Peyer's patch (tissue), 4 donors: ENCODE measurements around the gene MSI2. TPM values are rescaled to one million over a fixed set of nuclear protein-coding genes. Genes with fewer than 3 reads are reported as not detected.

ENCODE experiments used
- DNase-seq, 3 donors: peaks; one replicate each; pipeline ENCODE4 v3.0.0-alpha.2; 2017 to 2019
- H3K27ac ChIP-seq, 4 donors: fragments of 200-600 bp; sonication (generic); one replicate each; pipeline ENCODE4 v1.5.1; 2016 to 2019
- H3K27me3 ChIP-seq, 2 donors: fragments of 200-600 bp; sonication (generic); one replicate each; pipeline ENCODE4 v1.5.1; 2019
- H3K36me3 ChIP-seq, 3 donors: fragments of 200-600 bp; sonication (generic); one replicate each; pipeline ENCODE4 v1.5.1; 2016 to 2019
- H3K4me1 ChIP-seq, 4 donors: fragments of 200-600 bp; sonication (generic); one replicate each; pipeline ENCODE4 v1.5.1; 2016 to 2019
- H3K4me3 ChIP-seq, 4 donors: fragments of 200-600 bp; sonication (generic); 1 replicate in 3 of 4; 2 replicates in 1 of 4; pipeline ENCODE4 v1.5.1; 2016 to 2019; ENCODE audit warnings: mild to moderate bottlenecking in 1 of 4
- H3K9me3 ChIP-seq, 4 donors: fragments of 200-600 bp; sonication (generic); one replicate each; pipeline ENCODE4 v1.5.1; 2016 to 2019; ENCODE audit warnings: mild to moderate bottlenecking in 1 of 4
- CTCF ChIP-seq, 6 experiments: fragments of 450-650 bp in 4 of 6; fragments of 200-600 bp in 2 of 6; sonication (generic) in 1 of 6; IDR thresholded peaks; one replicate each; pipeline ENCODE4 v1.5.1; 2017 to 2019; ENCODE audit warnings: antibody characterized with exemption in 6 of 6, mild to moderate bottlenecking in 3 of 6, moderate library complexity in 1 of 6
- POLR2A ChIP-seq, 2 donors: fragments of 450-650 bp; IDR thresholded peaks; one replicate each; pipeline ENCODE4 v1.5.1; 2017; ENCODE audit warnings: antibody characterized with exemption in 2 of 2, mild to moderate bottlenecking in 2 of 2, moderate library complexity in 2 of 2
- total RNA-seq, 4 donors: library from RNA; depleted of rRNA; stranded (reverse); fragments of >200 nt; gene quantifications; one replicate each; pipeline ENCODE4 v1.1.0, GENCODE V29; 2016

Gene MSI2
- total RNA-seq, 4 donors from 2014 or later, result 25.9 to 39.0 (median 29.2) TPM

GRCh38 chr17:57305908-57306504 lies 49.7 kb downstream of the MSI2 start:
- H3K4me1 ChIP-seq, result no peaks in the 10 kb centered on the region
- no peaks in the 10 kb centered on the region for H3K36me3 ChIP-seq
- H3K27me3 ChIP-seq, result no peaks in the 10 kb centered on the region
- H3K9me3 ChIP-seq, result no peaks in the 10 kb centered on the region
- TF ChIP-seq POLR2A (IDR thresholded peaks at IDR 0.05) (no peak), CTCF (IDR thresholded peaks at IDR 0.05) (no peak)
- no peak overlapping the region for H3K27ac ChIP-seq
- DNase-seq, result no peak
- no peak overlapping the region for H3K4me3 ChIP-seq

- H3K4me1 ChIP-seq, result no peaks in the 10 kb centered on the region
- no peaks in the 10 kb centered on the region for H3K9me3 ChIP-seq
- no peaks in the 10 kb centered on the region for H3K27me3 ChIP-seq
- no peak overlapping the region for H3K27ac ChIP-seq
- DNase-seq, result no peak
- TF ChIP-seq CTCF (IDR thresholded peaks at IDR 0.05) (no peak), POLR2A (IDR thresholded peaks at IDR 0.05) (no peak)
- no peaks in the 10 kb centered on the region for H3K36me3 ChIP-seq
- H3K4me3 ChIP-seq, result no peak overlapping the region
Observed at GRCh38 chr17:57308543-57309186, 52.3 kb downstream of the MSI2 start.

GRCh38 chr17:57309479-57309878 lies 53.2 kb downstream of the MSI2 start:
- Histone ChIP-seq H3K36me3 (no peaks in the 10 kb centered on the region), H3K4me1 (no peaks in the 10 kb centered on the region), H3K9me3 (no peaks in the 10 kb centered on the region), H3K4me3 (no peak overlapping the region), H3K27me3 (no peaks in the 10 kb centered on the region), H3K27ac (no peak overlapping the region)
- TF ChIP-seq POLR2A (IDR thresholded peaks at IDR 0.05), result no peak
- no peak for TF ChIP-seq CTCF (IDR thresholded peaks at IDR 0.05)
- DNase-seq, result no peak

- Histone ChIP-seq H3K4me3 (no peak overlapping the region), H3K9me3 (no peaks in the 10 kb centered on the region), H3K27ac (no peak overlapping the region), H3K4me1 (no peaks in the 10 kb centered on the region), H3K27me3 (no peaks in the 10 kb centered on the region), H3K36me3 (no peaks in the 10 kb centered on the region)
- peak in 2 of 3 donors; percentile 72 to 76 for DNase-seq
- TF ChIP-seq CTCF (IDR thresholded peaks at IDR 0.05) (no peak), POLR2A (IDR thresholded peaks at IDR 0.05) (no peak)
Observed at GRCh38 chr17:57311281-57312216, 55.2 kb downstream of the MSI2 start.

- Histone ChIP-seq H3K36me3 (no peaks in the 10 kb centered on the region), H3K4me3 (no peak overlapping the region), H3K27ac (no peak overlapping the region), H3K4me1 (no peaks in the 10 kb centered on the region), H3K9me3 (no peaks in the 10 kb centered on the region), H3K27me3 (no peaks in the 10 kb centered on the region)
- DNase-seq, result no peak
- TF ChIP-seq CTCF (IDR thresholded peaks at IDR 0.05) (no peak), POLR2A (IDR thresholded peaks at IDR 0.05) (no peak)
Observed at GRCh38 chr17:57312242-57312641, 55.9 kb downstream of the MSI2 start.
